Renal pelvis (tissue), 4 donors: ENCODE data around the gene KCNJ15. TPM values are rescaled to one million over a fixed set of nuclear protein-coding genes. Genes with fewer than 3 reads are reported as not detected.

Source experiments
- DNase-seq: peaks from one replicate; pipeline ENCODE4 v3.0.0-alpha.2; 2013
- polyA plus RNA-seq, 3 donors: library from polyadenylated mRNA; unstranded; fragments of 120-200 nt; gene quantifications; one replicate each; pipeline ENCODE4 v1.2.1, GENCODE V29; 2013; ENCODE audit not compliant: insufficient read length in 3 of 3

KCNJ15 gene
- polyA plus RNA-seq, 3 donors: 181 to 322 (median 252) TPM

- DNase-seq: peak; percentile 70
Observed at GRCh38 chr21:38352536-38353219, 95.9 kb downstream of the KCNJ15 start.

DNA sequence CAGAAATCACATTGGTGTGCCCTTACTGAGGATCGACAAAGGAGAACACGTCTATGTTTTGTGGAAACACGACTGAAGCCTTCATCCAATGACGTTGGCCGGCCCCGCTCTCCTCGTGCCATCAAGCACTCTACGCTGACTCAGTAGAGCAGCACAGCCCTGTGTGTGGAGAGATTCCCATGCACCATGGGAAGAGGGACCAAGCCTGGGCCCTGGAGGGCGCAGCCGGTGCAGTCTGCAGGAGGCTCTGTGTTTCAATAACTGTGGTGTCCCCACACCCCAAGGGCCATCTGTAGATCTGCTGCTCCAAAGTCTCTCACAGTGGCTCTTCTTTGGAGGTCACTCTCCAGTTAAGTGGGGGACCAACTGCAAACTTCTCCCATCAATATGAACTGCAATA is 97.4 kb downstream of the KCNJ15 start:
- DNase-seq: no peak

DNA sequence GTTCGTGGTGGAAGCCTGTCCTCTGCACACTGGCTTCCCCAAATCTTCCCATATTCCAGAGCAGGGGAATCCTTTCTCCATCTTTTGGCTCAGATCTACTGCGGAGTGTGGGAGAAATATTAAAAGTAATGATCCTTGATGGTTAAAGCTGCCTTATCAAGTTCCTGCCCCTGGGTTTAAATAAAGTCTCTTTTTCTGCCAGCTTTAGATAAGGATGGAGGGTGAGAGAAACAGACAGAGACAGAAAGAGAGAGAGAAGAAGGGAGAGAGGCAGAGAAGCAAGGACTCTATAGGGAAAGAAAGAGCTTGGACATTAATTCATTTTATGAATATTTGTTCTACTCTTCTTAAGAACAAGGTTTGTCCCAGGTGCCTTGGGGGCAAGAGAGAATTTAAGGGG is 98.0 kb downstream of the KCNJ15 start:
- DNase-seq: no peak

GRCh38 chr21:38355353-38355752 is 98.6 kb downstream of the KCNJ15 start:
- no peak for DNase-seq

DNA sequence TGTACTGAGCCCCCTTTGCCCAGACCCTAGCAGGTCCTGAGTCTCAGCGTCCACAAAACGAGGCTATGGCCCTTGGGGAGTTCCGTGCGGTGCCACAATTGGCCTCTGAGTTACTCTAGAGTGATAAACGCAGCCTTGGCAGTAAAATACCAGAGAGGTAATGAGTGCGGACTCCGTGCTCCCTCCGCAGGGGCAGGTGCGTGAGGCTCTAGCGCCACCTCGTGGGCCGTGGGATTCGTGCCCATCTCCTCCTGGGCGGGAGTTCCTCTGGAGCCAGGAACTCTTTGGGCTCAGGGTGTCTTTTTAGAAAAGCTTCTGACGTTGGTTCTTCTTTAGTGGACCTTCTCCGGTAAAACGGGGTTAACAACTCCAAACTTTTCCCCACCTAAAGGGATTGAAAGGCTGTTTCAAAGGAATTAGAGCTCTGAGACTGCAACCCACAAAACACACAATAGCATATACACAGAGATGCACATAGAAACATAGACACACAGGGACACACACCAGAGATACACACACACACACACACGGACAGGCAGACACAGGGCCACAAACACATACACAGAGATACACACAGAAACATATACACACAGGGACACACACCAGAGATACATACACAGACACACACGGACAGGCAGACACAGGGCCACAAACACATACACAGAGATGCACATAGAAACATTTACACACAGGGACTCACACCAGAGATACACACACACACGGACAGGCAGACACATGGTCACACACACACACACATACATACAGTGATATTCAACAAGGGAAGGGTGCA is 99.4 kb downstream of the KCNJ15 start:
- DNase-seq: peak; percentile 74

Other genes with a start within 250 kb of the KCNJ15 start
- gene ERG, start 241.5 kb downstream of the KCNJ15 start, polyA plus RNA-seq: 10 to 100 TPM; 15.6 to 20.7 (median 19.5) TPM